ENCODE results near the gene HOXB6. TPM values are rescaled to one million over a fixed set of nuclear protein-coding genes. Genes with fewer than 3 reads are reported as not detected.

Gene HOXB6
- total RNA-seq, 2 experiments from 2014 or later = 0.58 to 1.1 TPM

- Mint-ChIP-seq H3K36me3 (peaks cover 1% of the 10 kb centered on the region), H3K4me1 (peaks cover 14% of the 10 kb centered on the region), H3K4me3 (no peak overlapping the region), H3K9me3 (ENCODE audit: low read depth) (no peaks in the 10 kb centered on the region), H3K27ac (no peak overlapping the region), H3K27me3 (peaks cover 2% of the 10 kb centered on the region)
- ATAC-seq (no peak), DNase-seq (no peak)
- CTCF ChIA-PET = no interaction called here
These were observed 41.4 kb downstream of the HOXB6 start for GRCh38 chr17:48563385-48563838.

- Mint-ChIP-seq H3K9me3 (ENCODE audit: low read depth) (no peaks in the 10 kb centered on the region), H3K4me1 (peaks cover 14% of the 10 kb centered on the region), H3K27ac (no peak overlapping the region), H3K27me3 (no peaks in the 10 kb centered on the region), H3K4me3 (no peak overlapping the region), H3K36me3 (peaks cover 1% of the 10 kb centered on the region)
- DNase-seq (no peak), ATAC-seq (no peak)
- CTCF ChIA-PET = no interaction called here
These were observed 41.9 kb downstream of the HOXB6 start for GRCh38 chr17:48562934-48563333.

- ATAC-seq (peak; percentile 64), DNase-seq (no peak)
- Mint-ChIP-seq H3K36me3 (peaks cover 1% of the 10 kb centered on the region), H3K4me1 (peaks cover 14% of the 10 kb centered on the region), H3K27me3 (no peaks in the 10 kb centered on the region), H3K27ac (peak overlapping the region; percentile 3), H3K4me3 (no peak overlapping the region), H3K9me3 (ENCODE audit: low read depth) (no peaks in the 10 kb centered on the region)
- CTCF ChIA-PET = interaction anchor here (1.4 to 1.6 kb wide), 2 partner anchors 69 to 210 kb away, joined by 4 to 6 read pairs; no protein-coding TSS in a partner anchor
These were observed 42.6 kb downstream of the HOXB6 start for GRCh38 chr17:48561884-48562810.

- CTCF ChIA-PET = interaction anchor here (0.6 to 1.4 kb wide), 3 partner anchors 67 to 208 kb away, joined by 3 to 4 read pairs (median 3); no protein-coding TSS in a partner anchor
- Mint-ChIP-seq H3K4me3 (no peak overlapping the region), H3K9me3 (ENCODE audit: low read depth) (no peaks in the 10 kb centered on the region), H3K27me3 (peaks cover 8% of the 10 kb centered on the region), H3K36me3 (peaks cover 3% of the 10 kb centered on the region), H3K27ac (no peak overlapping the region), H3K4me1 (peaks cover 16% of the 10 kb centered on the region)
- no peak for DNase-seq
- no peak for ATAC-seq
These were observed 44.7 kb downstream of the HOXB6 start for GRCh38 chr17:48559840-48560817.

GRCh38 chr17:48559122-48559839 lies 45.5 kb downstream of the HOXB6 start:
- Mint-ChIP-seq H3K4me3 (no peak overlapping the region), H3K9me3 (ENCODE audit: low read depth) (no peaks in the 10 kb centered on the region), H3K4me1 (peaks cover 16% of the 10 kb centered on the region), H3K27me3 (peaks cover 8% of the 10 kb centered on the region), H3K27ac (no peak overlapping the region), H3K36me3 (peaks cover 1% of the 10 kb centered on the region)
- DNase-seq (no peak), ATAC-seq (no peak)
- CTCF ChIA-PET = interaction anchor here (0.9 kb wide), 1 partner anchor 66 kb away, joined by 3 read pairs; no protein-coding TSS in a partner anchor

GRCh38 chr17:48558831-48559121 lies 46.0 kb downstream of the HOXB6 start:
- H3K36me3 Mint-ChIP-seq = peaks cover 1% of the 10 kb centered on the region

GRCh38 chr17:48558057-48558830 lies 46.5 kb downstream of the HOXB6 start:
- Mint-ChIP-seq H3K9me3 (ENCODE audit: low read depth) (no peaks in the 10 kb centered on the region), H3K27ac (no peak overlapping the region), H3K27me3 (peaks cover 8% of the 10 kb centered on the region), H3K4me3 (no peak overlapping the region), H3K36me3 (peaks cover 1% of the 10 kb centered on the region), H3K4me1 (peaks cover 16% of the 10 kb centered on the region)
- no peak for DNase-seq
- CTCF ChIA-PET = interaction anchor here (1.0 to 1.6 kb wide), 3 partner anchors 9 to 222 kb away, joined by 3 to 4 read pairs (median 3); no protein-coding TSS in a partner anchor
- no peak for ATAC-seq

More at GRCh38 chr17:48558831-48559121, 46.0 kb downstream of the HOXB6 start:
- ATAC-seq (no peak), DNase-seq (no peak)
- H3K27ac Mint-ChIP-seq = no peak overlapping the region
- H3K4me1 Mint-ChIP-seq = peaks cover 16% of the 10 kb centered on the region
- no peak overlapping the region for H3K4me3 Mint-ChIP-seq
- CTCF ChIA-PET = interaction anchor here (0.9 kb wide), 1 partner anchor 66 kb away, joined by 3 read pairs; no protein-coding TSS in a partner anchor
- H3K9me3 Mint-ChIP-seq (ENCODE audit: low read depth) = no peaks in the 10 kb centered on the region
- H3K27me3 Mint-ChIP-seq = peaks cover 8% of the 10 kb centered on the region

GRCh38 chr17:48556576-48557401 lies 48.0 kb downstream of the HOXB6 start:
- H3K27ac Mint-ChIP-seq = no peak overlapping the region
- peaks cover 1% of the 10 kb centered on the region for H3K36me3 Mint-ChIP-seq
- no peak for DNase-seq
- peaks cover 8% of the 10 kb centered on the region for H3K27me3 Mint-ChIP-seq
- no peak overlapping the region for H3K4me3 Mint-ChIP-seq
- H3K4me1 Mint-ChIP-seq = peaks cover 10% of the 10 kb centered on the region
- CTCF ChIA-PET = interaction anchor here (0.7 to 1.6 kb wide), 4 partner anchors 8 to 205 kb away, joined by 3 to 4 read pairs (median 4); no protein-coding TSS in a partner anchor
- ATAC-seq = no peak
- H3K9me3 Mint-ChIP-seq (ENCODE audit: low read depth) = no peaks in the 10 kb centered on the region

GRCh38 chr17:48556229-48556575 lies 48.6 kb downstream of the HOXB6 start:
- Mint-ChIP-seq H3K27me3 (peaks cover 8% of the 10 kb centered on the region), H3K4me1 (peaks cover 4% of the 10 kb centered on the region), H3K27ac (no peak overlapping the region), H3K4me3 (no peak overlapping the region), H3K36me3 (peaks cover 1% of the 10 kb centered on the region), H3K9me3 (ENCODE audit: low read depth) (no peaks in the 10 kb centered on the region)
- CTCF ChIA-PET = interaction anchor here (0.7 to 1.0 kb wide), 2 partner anchors 9 to 230 kb away, joined by 3 to 4 read pairs; no protein-coding TSS in a partner anchor
- ATAC-seq (no peak), DNase-seq (no peak)

GRCh38 chr17:48555258-48556228 lies 49.2 kb downstream of the HOXB6 start:
- ATAC-seq (peak; percentile 49), DNase-seq (no peak)
- no peak overlapping the region for H3K27ac Mint-ChIP-seq
- H3K36me3 Mint-ChIP-seq = peaks cover 3% of the 10 kb centered on the region
- H3K4me1 Mint-ChIP-seq = peaks cover 2% of the 10 kb centered on the region
- H3K4me3 Mint-ChIP-seq = peak overlapping the region; percentile 39
- H3K9me3 Mint-ChIP-seq (ENCODE audit: low read depth) = no peaks in the 10 kb centered on the region
- H3K27me3 Mint-ChIP-seq = peaks cover 8% of the 10 kb centered on the region
- CTCF ChIA-PET = interaction anchor here (0.7 to 1.0 kb wide), 2 partner anchors 9 to 229 kb away, joined by 3 to 4 read pairs; no protein-coding TSS in a partner anchor

Data from activated CD8-positive, alpha-beta memory T cell treated with anti-CD3 and anti-CD28 coated beads, Interleukin-2, amount 10 ng/mL, durations not matched to agents 7 days and 5 days (primary cell).